HG03095 (cell line): ENCODE measurements around the gene NET1.

Experiments
- ATAC-seq: cut with Tn5 transposase; IDR thresholded peaks from one replicate; pipeline ENCODE4 v1.9.1; 2021; ENCODE audit warnings: moderate library complexity; ENCODE audit not compliant: unreplicated experiment

Gene NET1

DNA sequence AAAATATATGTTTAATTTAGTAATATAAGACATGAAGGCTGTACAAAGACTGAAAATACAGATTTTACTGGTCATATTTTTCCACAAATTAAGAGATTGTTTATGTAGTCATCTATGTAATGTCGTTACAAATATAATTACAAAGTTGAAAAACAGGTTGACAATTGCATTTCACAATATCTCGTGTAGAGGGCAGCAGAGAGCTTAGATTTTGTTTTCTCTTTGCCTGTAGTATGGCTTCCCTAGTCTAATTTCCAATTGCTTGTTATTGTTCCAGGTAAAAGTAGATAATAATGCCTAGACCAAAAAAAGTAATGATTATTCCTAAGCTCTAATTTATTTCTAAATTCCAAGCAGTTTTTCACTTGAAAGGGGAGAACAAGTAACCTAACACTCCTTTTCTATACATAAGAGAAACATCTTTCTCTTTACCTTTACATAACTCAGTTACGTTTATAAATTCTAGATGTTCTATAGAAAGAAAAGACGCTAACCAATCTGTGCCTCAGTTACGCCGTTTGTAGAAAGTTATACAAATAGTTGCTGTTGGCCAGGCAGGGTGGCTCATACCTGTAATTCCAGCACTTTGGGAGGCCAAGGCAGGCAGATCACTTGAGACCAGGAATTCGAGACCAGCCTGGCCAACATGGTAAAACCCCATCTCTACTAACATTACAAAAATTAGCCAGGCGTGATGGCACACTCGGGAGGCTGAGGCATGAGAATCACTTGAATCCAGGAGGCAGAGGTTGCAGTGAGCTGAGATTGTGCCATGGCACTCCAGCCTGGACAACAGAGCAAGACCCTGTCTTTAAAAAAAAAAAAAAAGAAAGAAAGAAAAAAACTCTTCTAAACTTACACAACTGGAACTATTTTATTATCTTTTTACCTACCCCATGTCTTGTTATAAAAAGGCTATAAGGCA, 30.0 kb downstream of the NET1 start:
- no peak for ATAC-seq

DNA sequence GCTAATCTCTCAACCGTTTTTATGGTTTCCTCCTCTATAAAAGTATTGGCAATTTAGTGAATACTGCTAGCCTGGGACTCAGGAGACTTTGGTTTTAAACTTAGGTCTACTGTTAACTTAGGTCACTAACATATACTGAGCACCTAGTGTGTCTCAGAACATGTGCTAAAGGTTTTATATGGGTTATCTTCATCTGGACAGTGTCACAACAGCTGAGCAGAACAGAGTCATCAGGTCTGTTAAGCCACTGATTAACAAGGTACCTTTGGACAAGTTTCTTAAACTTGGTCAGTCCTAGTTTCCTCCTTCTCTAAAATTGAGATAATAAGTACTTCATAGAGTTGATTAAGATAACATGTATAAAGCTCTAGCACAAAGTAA, 30.6 kb downstream of the NET1 start:
- ATAC-seq = peak; percentile 27

DNA sequence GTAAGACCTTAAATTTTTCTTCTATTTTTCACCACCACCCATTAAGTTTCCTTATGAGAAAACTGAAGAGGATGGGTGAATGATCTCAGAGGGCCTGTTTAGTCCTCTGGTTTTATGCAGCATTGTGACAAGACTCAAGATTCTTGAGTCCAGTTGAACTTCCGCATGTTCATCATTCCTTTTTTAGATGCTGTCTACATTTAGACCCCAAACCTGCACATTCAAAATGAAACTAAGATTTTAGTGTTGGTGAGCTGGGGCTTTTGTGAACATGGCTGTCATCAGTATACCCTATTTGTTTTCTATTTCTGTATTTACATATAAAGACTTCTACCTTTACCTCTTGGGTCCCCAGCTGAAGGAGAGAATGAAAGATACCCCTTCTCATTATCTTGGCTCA, 31.1 kb downstream of the NET1 start:
- peak; percentile 80 for ATAC-seq

DNA sequence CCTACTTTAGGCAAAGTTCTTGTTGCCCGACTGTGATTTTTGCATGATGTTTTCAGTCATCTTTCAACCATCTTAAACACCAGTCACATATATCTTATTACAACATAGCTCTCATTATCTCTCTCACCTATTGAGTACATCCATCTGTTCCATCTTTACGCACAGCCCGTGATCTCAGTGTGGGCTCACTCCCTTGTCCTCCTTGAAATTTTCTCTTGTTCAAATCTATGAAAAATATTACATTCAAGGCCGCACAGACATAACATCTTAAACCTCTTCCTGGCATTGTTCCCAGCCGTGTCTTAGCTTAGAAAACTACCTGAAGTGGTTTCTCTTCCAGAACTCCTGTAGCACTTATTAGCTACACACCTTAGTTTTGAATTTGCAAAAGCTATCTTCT, 32.6 kb downstream of the NET1 start:
- no peak for ATAC-seq

DNA sequence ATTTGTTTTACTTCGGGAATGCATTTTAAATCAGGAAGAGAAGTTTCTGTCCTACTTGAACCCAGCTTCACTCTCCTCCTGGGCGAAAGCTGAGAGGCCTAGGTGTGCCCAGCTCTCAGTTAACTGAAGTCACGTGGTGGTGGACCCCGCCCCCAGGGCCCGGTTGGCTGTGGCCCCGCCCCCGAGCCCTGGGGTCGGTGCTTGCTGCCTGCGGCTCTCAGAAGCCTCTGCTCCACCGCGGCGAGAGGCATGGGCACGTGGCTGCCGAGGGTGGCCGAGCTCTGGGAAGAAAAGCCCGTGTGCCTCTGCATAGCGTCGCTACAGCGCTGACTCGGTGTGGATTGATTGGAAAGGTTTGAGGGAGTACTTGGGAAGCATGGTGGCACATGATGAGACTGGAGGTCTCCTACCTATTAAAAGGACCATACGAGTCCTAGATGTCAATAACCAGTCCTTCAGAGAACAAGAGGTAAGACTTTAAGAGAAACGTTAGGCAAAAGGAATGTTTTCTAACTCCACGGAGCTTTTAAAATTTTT, 34.1 kb downstream of the NET1 start:
- no peak for ATAC-seq

DNA sequence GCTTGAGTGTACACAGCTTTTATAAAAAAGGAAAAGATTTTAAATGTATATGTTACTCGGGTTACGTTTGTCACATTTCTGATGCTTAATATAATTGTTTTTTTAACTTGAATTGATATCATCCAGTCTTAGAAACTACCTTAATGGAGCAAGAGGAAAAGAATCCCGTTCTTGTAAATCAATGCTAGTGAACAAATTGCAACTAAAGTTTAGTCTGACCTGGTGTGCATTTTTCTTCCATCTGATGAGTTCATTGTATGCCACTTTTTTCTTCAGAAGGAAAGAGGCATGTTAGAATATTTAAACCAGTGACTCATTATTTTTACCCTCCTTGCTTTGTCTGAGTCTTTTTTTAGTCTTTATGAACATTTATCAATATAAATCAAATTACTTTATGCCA, 34.7 kb downstream of the NET1 start:
- ATAC-seq = no peak

DNA sequence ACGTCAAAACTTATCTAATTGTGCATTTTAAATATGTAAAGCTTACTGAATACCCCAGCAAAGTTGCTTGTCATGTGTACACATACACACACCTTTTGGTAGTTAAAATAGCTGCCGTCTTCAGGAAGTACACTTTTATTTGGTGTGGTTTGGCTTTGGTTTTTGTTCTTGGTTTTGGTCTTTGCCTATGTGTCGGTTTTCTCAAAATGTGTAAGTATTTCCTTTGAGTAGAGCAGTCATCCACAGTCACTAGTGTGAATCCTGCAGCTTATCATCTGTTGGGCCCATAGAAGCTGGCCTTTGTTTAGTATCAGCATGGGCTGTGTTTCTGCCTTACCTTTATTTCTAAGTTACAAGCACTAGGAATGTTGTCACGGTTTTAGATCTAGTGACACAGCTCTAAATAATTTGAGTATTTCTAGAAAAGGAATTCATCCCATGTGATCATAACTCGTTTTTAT, 35.3 kb downstream of the NET1 start:
- peak; percentile 63 for ATAC-seq

DNA sequence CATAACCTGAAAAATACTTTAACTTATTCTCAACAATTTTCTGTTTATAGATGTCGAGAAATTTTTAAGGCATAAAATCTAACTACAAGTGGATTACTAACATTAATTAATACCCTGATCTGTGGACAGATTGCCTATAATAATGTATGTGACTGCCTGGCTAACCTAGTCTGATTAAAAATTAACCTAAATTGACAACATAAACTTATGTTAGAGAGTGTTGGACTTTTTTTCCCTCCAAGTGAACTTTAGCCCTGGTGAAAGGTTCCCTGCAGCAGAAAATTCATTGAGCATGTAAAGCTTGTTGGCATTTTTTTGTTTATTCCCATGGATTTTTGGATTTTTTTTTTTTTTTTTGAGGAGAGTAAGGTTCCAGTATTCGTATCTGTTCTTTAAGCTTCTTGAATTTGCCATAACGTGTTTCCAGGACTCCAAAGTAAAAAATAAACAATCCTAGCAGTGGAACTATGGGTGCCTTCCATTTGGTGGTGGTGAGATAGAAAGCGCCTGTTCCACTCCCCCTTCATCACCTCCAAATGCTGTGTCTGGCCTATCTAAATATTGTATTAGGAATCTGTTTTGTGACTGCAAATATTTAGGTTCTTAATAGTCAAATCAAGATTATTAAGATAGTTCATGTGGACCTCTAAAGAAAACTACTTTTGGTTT, 36.1 kb downstream of the NET1 start:
- no peak for ATAC-seq

DNA sequence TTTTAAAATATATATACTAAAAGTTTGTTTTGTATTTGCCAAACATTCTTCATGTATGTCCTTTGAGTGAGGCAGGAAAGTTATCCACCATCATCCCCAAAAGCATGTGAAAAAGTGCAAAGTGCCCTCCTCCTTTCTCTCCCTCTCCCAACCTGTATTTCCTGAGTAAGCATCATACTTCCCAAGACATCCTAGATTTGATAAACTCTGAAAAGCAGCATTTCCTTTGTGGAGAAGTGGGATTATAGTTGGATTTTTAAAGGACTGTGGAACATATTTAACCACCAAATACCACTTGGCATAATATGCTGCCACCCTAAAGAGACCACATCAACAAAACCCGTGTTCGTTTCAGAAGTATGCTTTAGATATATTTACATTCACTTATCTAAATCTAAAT, 36.9 kb downstream of the NET1 start:
- no peak for ATAC-seq

DNA sequence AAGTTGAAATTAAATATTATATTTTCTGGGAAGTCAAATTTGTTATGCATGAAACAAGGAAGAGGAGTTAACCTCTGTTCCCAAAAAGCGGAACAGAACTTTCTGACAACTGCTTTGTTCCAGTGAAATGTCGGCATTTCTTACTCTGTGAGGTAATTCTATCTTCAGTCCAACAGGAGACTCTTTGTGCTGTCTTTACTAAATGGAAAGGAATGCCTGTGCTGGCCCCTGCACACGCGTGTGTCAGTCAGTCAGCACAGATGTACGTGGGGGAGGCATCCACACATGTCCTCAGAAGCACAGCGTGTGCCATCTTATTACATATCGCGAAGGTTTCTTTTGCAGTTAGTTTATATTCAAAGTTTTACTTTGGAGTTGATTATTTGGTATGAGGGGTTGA, 37.5 kb downstream of the NET1 start:
- no peak for ATAC-seq

DNA sequence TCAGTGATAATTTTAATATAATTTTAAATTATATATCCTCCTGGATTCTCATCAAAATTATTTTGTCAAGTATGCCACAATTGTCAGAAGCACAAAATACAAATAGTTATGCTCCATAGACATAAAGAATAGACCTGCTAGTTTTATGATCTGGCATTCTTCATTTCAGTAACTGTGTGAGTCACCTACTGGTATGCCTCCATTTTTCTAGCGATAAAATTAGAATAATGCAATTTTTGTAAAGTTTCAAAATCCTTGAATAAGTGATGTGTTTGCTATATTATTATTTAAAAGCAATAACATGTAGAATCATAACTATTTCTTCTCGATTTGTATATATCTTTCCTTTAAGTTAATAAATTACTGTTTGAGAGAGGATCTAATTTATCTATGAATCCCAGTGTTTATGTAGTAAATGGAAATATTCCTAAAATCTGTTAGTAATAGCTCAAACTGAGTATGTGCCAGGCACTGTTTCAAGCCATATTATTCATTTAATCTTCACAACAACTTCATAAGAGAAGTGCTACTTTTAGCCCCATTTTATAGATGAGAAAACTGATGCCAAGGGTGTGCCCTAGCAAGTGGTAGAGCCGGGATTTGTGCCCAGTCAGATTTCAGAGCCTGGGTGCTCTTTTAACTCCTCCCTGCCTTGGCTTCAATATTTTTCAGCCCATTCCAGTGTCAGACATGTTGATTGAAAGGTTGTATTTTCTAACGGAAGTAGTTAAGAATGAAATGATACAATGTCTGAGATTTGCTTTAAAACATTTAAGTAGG, 38.4 kb downstream of the NET1 start:
- ATAC-seq = no peak

DNA sequence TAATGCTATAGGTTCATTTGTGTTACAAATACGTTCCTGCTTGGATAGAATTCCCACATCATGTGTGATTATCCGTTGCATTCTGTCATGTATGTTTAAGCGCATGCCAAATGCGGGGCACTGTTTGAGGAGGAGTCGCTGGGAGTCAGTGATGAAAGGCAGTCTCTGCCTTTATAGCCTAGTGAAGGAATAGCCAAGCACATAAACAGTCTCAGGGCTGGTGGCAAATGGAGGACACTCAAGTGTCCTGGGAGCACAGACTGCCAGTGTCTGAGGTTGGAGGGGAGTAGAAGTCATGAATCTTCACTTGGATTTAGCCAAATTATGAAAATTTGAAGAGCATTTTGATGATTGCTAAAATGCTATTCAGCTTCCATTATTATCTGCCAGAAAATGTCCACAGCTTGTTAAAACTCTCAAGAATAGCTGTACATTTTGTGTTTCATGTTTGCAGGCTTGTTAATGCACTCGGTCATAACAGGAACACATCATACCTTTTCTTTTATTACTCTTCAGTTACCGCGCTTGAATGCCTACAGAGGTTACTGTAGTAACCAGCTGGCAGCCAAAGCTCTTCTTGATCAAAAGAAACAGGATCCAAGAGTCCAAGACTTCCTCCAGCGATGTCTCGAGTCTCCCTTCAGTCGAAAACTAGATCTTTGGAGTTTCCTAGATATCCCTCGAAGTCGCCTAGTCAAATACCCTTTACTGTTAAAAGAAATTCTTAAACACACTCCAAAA, 41.6 kb downstream of the NET1 start:
- no peak for ATAC-seq

DNA sequence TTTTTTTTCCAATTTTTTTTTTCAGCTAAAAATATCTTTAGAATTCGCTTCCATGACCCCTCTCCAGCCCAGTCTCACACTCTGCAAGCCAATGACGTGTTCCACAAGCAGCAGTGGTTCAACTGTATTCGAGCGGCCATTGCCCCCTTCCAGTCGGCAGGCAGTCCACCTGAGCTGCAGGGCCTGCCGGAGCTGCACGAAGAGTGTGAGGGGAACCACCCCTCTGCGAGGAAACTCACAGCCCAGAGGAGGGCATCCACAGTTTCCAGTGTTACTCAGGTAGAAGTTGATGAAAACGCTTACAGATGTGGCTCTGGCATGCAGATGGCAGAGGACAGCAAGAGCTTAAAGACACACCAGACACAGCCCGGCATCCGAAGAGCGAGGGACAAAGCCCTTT, 44.2 kb downstream of the NET1 start:
- no peak for ATAC-seq

DNA sequence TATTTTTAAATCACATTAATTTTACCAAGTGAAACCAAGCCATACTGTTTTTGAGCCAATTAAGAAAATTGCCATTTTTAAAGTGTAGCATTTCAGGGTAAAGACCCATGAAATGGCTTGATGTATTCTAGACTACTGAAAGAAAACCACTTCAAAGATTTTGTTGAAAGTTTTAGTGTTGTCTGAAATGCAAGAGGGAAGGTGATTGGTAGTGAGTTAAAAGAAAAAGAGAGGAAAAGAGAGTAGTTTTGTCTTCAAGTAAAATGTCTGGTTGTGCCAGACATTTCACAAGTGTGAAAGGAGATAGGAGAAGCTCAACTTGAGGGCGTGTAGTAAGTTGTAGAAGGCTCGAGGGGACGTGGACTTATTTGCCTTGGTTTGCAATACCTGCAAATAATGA, 45.4 kb downstream of the NET1 start:
- no peak for ATAC-seq

DNA sequence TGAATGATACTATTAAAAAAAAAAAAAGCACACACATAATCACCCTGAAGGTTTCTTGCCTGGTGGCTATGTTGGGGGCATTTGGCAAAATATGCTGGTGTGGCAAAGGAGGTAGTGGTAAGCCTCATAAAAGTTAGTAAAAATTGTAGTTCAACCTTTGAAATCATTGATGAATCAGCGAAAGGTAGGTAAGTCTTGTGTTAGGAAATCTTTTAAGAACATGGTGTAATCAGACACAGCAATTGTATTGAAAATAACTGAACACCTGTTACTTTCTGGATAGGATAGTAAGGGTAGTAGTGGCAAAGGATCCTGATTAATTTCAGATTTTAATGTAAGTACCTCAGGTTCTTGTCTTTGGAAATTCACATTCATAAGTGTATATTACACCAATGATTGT, 46.1 kb downstream of the NET1 start:
- ATAC-seq = no peak

DNA sequence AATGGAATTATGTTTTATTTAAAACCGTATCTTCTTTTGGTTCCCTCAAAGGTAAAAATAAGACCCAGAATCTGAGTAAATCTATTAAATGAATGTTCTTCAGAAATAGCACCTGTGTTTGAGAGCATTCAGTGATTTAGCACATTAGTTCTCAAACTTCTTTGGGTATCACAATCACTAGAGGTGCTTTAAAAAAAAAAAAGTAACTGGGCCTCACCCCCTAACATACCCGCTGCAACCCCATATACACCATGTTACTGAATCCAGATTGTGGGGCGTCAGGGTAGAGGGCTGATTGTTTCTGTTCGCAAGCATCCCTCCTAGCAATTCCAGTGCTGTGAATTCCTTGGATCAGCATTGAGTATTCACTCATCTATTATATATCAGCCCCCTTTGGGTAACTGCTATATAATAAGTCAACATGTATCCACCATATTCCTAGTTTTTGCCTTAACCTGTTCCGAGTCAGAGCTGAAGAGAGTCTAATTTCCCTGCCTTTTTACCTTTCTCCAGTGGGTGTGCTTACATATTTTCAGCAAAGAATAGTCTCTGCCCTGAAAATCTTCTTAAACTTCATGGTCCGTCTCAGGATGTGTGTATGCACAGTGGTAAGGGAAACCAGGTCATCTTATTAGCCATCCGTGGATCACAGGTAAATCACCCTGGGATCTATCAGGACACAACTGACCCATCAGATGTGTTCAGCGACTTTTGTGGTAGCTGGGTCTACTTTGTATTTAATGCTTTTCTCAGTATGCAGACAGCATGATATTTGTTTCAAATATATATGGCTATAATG, 46.8 kb downstream of the NET1 start:
- no peak for ATAC-seq

DNA sequence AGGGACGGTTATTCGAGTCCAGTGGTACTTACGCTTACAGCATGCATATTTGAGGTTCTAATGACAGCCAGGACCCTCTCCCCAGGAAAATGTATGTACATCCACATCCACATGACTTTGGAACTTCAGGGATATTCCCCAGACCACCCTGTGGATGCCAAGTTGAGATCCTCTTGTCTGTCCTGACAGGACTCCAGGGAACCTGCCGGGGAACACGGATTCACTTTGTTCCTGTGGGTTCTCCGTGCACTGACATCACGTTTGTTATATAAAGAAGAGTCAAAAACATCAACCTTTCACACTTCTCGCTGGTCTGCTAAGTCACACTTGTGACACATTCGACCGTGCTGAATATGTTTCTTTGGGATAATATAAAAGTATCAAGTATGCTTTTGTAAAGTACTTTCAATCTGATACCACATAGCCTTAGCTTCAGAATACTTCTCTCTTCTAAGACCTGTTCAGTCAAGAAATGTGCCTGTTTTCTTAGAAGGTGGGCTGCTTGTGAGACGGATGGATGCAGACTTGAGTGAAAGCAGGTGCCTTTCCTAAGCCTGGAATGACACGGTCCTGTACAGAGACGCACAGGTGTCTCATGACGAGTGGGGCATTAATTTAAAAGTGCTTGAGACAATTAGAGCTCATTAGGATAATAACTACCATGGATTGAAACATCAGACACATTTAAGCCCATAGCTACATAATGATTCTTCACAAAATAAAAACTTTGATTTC, 48.3 kb downstream of the NET1 start:
- ATAC-seq = no peak

DNA sequence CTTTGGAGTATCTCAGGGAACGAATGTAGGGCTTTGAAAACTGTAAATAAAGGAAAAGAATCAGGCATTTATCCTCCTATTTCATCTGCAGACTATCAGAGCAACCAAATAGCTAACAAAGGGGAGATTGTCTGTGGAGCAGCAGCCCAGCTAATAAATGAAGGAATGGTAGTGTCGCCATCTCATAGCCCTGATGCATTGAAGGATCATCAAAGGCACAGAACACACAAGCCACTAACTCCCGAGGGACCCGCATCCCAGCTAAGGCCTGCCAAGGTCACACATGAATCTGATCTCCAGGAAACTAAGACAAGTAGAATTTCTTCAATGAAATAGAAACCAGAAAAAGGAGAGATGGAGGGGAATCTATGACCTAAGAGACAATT, 48.8 kb downstream of the NET1 start:
- no peak for ATAC-seq
